ENCODE measurements around the gene MCM6.

GRCh38 chr2:135845257-135845656 is 31.0 kb downstream of the MCM6 start:
- TF ChIP-seq CTCF (IDR thresholded peaks at IDR 0.05) = no peak
- TF ChIP-seq ZFX (IDR thresholded peaks at IDR 0.05; ENCODE audit: borderline replicate concordance) = no peak

All from 22Rv1 (cell line).